SW 1271 (cell line): ENCODE measurements around the gene CCM2.
A peak's percentile ranks its signal among the peaks of the same experiment; 100 is the strongest.
"Not testable (repeated sequence)": the region's sequence is repeated elsewhere in the genome, so short reads cannot be mapped to it uniquely, and the experiment has no call there.

Source experiments
- DNase-seq, 2 experiments: peaks; one replicate each; lab custom pipeline; 2025; lab: John Stamatoyannopoulos, UW

The CCM2 gene

DNA sequence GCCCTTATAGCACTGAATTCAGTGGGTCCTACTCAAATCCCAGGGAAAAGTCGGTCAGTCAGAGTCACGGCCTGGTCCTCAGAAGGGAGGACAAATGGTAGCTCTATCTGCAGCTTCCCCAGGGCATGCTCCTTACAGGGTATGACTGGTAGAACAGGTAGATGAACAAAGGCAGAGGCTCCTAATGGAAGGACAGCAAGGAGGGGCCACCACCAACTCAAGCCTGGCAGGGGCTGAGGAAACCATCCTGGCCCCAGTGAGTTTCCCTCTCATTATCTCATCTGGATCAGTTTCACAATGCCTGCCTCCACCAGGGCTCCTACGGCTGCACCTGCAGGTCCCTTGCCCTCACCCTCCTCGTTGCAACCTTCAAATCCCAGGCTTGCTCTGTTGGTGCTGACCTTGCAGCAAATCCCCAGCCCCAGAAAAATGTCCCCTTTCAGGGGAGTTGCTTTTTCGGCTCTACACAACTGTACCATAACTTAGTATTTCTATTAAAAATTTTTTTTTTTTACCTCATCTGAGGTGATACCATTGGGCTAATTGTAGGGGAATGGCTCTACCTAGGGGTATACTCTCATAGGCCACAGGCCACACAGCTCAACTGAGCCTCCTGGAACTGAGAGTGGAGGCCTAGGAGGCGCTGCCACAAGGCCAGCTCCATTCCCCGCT is 18.8 kb upstream of the CCM2 start:
- no peak for DNase-seq

DNA sequence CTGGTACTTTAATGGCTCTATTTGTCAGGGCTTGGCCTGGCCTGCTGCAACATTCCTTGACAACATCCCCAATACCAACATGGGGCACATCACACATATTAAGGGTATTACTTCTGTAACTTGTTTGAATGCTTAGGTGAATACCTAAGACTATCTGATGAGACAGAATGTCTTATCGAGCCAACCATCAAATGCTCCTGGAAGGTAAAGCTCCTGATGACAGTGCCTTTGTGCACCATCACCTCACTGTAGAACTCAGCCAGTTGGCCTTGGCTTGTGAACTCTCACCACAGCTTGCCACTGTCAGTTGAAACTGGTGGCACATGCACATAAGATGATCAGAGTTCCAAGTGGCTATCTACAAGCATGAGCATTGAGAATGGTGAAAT is 17.5 kb upstream of the CCM2 start:
- no peak for DNase-seq

DNA sequence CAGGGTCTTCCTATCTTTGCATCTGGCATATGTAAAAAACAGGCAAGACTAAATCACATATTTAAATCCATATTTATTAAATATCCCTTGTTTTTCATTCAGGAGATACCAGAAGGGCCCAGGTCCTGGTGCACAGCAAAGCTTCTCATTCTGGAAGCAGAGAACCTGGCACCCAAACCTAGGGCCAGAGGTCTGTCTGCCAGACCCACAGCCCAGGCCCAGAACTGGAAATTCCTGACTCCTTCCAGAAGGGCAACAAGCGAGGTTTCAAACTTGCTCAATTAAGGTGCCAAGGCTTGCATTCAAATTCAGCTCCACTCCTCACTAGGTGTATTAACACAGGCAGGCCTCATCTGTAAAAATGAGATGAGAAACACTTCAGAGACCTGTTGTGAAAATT is 17.0 kb upstream of the CCM2 start:
- DNase-seq: no peak

DNA sequence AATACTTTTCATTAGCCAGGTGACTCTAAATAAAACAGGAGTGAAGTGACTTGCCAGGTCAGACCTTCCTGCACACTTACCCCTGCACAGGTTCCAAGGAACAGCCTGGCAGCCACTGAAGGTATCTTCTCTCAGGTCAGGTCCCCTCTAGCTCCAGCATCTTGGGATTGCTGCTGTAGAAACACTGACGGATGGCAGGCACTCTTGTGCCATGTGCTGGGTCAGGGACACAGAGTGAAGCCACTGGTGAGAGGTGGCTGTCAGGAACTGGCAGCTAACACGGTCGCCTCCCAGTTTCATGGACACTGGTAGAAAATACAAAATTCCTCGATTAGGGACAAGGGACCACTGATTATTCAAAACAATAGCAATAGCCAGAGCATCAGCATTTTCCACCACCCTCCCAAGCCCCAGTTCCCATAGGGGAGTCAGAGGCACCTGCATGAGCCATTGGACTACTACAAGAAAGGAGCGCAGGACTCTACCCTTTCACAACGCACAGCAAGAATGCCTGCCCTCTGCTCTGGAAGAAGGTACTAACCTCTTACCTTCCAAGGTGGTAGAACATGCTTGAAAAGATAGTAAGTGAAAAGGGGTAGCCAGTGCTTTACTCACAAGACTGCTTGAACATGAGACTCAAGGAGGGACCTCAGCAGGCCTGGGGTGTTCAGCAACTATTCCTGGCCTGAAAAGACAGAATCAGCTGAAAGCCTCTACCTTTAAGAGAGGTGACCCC is 16.1 kb upstream of the CCM2 start:
- no peak for DNase-seq

DNA sequence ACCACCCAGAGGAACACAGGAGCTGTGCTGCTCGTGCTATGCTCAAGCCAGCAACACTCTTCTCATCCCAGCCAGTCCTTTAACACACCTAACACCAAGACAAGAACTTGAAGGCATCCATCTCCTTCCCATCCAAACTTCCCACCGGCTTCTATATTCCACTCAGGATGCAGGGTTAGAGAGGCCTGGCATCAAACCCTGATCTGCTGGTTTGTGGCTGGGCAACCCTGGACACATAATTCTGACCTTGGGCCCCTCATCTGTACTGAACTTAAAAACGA is 15.6 kb upstream of the CCM2 start:
- no peak for DNase-seq

DNA sequence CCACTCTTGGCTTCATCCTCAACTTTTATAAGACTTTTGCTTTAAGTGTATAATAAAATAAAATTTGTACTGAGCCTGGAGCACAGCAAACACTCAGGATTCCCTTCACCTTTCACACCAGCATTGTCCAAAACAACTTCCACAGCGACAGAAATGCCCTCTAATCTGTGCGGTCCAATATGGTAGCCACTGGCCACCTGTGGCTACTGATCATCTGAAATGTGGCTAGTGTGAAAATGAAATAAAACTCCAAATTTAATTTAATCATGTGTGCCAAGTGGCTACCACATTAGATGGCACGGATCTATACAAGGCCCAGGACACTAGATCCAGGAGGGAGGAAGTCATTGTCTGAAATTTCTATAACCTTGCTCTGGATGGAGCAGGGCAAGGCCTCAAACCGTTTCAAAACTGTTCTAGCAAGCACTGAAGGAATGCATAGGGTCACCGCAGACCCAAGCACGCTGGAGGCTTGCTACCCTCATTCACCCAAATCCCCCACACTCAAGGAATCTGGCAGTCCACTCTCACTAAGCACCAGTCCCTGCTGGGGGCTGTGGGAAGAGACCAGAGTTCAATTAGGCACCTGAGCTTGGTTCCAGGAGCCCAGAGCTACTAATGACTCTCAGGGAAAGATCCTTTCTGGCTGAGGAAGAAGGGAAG is 14.8 kb upstream of the CCM2 start:
- DNase-seq: no peak

DNA sequence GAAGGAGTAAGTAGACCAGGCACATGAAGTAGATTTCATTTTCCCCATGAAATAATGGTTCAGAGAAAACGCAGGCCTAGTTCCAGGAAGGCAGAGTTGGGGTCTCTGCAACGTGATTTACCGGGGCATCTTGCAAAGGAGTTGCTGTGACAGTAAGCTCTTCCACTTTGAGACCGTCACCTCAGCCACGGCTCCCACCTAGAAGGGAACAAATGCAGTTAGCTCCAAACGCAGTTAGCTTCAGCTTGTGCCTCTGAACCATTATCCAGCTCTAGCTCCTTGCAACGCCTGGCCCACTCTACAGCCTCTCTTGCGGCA is 14.1 kb upstream of the CCM2 start:
- no peak for DNase-seq

DNA sequence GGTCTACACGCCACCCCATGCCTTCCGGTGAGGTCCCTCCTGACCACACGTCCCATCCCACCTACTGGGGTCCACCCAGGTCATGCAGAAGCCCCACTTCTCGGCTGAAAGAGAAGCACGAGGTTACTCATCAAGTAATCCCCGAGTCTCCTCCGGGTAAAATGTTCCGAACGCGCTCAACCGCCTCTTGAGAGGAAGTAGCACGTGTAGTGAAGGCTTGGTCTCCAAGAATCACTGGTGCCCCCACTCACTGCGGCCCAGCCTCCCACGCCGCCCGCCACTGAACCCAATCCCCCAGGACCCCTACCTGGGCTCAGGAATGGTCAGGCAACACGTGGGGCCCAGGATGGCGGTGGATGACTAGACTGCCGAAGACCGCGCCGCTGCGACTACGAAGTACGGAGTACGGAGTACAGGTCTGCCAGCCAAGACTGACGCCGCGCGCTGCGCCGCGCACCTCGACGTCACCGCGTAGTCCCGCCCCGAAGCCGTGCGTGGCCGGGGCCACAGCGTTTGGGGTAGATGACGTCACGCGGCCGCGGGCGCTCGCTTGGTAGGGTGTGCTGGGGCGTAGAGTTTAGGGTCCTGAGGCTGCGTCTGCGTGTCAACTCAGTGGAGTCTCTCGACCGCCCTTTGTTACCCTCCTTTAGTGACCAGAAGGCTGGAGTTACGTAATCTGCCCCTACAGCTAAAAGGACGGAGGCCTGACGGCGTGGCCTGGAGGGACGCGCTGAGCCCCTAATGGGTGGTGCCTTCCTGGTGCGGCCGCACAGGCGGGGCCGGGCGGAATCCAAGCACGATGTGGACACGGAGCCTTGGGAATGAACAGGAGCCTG is 13.6 kb upstream of the CCM2 start:
- DNase-seq: peak; percentile 72 to 88

DNA sequence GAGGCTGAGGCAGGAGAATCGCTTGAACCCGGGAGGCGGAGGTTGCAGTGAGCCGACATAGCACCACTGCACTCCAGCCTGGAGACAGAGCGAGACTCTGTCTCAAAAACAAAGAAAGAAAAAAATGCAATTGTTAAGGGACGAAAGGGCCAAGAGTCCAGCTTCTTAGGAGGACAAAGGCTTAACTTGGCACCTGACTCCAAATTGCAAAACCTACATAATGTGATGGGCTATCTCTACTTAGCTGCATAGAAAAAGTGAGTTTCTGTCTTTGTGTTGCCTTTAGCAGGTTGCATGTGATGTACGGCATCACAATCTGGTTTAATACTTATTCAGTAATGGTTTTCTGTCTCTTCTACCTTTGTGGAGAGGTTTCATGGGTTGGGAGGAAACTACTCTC is 12.5 kb upstream of the CCM2 start:
- no peak for DNase-seq

DNA sequence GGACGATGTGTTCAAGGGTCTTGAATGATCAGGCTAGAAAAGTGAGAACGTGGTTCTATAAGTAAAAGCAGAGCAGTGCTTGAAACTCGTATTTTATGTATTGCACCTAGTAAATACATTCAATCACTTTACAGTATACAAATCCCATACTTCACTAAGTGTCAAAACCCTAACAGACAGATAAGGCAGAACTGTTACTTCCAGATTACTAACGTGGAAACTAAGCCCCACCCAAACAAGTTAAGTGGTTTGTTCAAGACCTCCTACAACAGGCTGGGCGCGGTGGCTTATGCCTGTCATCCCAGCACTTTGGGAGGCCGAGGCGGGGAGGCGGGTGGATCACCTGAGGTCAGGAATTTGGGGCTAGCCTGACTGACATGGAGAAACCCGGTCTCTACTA is 12.0 kb upstream of the CCM2 start:
- no peak for DNase-seq

DNA sequence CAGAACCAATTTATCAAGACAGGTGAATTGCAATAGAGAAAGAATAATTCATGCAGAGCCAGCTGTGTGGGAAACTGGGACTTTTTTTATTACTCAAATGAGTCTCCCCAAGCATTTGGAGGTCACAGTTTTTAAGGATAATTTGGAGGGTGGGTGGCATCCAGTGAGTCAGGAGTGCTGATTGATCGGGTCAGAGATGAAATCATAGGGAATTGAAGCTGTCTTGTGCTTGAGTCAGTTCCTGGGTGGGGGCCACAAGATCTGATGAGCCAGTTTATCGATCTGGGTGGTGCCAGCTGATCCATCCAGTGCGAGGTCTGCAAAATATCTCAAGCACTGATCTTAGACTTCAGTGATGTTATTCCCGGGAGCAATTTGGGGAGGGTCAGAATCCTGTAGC is 11.3 kb upstream of the CCM2 start:
- DNase-seq: no peak

DNA sequence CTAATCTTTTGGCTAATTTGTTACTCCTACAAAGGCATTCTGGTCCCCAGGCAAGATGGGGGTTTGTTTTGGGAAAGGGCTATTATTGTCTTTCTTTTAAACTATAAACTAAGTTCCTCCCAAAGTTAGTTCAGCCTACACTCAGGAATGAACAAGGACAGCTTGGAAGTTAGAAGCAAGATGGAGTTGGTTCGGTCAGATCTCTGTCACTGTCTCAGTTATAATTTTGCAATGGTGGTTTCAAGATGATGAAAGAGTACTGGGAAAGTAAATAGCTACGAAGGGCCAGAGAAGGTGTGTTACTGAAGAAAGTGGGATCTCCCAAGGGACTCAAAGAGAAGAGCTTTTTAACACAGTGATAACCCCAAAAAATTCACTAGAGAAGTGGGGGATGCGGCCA is 10.9 kb upstream of the CCM2 start:
- DNase-seq: no peak

DNA sequence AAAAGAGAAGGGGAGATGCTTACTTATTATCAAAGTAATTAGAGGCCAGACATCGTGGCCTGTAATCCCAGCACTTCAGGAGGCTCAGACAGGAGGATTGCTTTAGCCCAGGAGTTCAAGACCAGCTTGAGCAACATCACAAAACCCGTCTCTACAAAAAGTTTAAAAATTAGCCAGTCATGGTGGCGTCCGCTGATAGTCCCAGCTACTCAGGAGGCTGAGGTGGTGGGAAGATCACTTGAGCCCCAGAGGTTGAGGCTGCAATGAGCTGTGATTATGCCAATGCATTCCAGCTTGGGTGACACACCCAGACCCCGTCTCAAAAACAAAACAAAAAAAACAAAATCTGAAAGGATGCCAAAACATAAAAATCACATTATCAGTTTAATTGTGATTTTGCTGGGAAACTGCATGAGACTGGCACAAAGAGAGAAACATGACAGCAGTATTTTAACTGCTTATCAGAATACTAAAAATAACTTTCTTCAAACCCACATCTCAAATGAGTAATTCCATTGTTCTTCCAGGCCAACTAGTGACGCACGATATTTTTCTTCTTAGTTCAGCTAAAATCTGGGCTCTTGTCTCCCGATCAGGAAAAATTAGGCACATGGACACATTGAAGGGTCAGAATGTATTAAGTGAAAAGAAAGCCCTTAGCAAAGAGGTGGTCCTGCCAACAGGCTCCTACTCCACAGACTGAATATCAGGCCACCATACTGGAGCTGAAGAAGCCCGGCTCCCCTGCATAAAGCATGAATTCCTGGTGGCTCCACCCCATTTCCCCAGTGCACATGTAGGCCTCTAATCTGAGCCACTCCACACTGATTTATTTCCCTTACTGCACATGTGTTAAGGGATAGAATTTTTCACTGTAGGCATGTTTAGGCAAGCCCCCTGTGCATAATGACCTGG is 9.6 kb upstream of the CCM2 start:
- no peak for DNase-seq

DNA sequence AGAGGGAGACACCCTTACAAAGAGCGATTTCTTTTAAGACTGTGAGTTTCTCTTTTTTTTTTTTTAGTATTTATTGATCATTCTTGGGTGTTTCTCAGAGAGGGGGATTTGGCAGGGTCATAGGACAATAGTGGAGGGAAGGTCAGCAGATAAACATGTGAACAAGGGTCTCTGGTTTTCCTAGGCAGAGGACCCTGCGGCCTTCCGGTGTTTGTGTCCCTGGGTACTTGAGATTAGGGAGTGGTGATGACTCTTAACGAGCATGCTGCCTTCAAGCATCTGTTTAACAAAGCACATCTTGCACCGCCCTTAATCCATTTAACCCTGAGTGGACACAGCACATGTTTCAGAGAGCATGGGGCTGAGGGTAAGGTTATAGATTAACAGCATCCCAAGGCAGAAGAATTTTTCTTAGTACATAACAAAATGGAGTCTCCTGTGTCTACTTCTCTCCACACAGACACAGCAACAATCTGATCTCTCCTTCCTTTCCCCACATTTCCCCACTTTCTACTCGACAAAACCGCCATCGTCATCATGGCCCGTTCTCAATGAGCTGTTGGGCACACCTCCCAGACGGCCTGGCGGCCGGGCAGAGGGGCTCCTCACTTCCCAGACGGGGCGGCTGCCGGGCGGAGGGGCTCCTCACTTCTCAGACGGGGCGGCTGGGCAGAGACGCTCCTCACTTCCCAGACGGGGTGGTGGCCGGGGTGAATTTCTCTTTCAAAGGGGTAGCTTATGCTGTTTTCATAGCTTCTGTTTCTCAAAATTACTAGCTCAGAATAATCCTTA is 7.8 kb upstream of the CCM2 start:
- not testable (repeated sequence) for DNase-seq

DNA sequence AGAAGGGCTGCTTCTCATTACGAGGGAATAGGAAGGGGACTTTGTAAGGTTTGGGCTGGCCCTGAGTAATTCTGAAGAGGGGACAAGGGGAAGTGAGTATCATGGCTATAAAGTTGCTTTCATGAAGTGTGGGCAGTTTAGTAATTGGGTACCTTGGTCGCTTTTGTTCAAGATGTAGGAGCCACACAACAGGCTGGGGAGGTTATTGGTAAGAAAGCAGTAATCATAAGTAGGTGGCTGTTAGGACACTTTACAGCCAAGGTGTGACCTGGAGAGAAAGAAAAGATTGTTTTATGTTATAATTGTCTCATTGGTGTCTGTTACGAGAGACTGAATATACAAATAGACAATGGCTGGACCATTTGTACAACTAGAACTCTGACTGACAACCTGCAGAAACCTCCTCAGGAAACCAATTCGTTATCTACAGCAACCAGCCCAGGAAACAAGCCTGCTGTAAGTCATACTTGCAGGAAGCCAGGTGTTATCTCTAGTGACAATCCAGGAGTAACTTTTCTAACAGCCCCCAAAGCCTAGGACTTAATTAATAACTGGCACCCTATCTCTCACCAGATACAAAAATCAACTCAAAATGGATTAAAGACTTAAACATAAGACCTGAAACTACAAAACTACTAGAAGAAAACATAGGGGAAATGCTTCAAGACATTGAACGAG is 5.0 kb upstream of the CCM2 start:
- no peak for DNase-seq

DNA sequence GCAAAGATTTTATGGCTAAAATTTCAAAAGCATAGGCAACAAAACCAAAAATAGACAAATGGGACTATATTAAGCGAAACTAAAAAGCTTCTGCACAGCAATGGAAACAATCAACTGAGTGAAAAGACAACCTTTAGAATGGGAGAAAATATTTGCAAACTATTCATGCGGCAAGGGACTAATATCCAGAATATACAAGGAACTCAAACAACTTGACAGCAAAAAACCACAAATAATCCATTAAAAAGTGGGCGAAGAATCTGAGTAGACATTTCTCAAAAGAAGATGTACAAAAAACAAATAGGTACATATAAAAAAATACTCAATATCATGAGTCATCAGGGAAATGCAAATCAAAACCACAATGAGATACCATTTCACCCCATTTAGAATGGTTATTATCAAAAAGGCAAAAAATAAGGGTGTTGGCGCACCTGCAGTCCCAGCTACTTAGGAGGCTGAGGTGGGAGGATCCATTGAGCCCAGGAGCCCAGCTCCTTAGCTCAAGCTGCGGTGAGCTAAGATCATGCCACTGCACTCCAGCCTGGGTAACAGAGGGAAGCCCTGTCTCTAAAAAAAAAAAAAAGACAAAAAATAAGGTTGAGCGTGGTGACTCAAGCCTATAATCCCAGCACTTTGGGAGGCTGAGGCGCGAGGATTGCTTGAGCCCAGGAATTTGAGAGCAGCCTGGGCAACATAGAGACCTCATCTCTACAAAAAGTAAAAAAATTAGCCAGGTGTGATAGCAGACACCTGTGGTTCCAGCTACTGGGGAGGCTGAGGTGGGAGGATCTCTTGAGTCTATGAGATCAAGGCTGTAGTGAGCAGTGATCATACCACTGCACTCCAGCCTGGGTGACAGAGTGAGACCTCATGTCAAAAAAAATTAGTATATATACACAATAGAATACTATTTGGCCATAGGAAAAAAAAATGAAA is 4.2 kb upstream of the CCM2 start:
- DNase-seq: no peak

DNA sequence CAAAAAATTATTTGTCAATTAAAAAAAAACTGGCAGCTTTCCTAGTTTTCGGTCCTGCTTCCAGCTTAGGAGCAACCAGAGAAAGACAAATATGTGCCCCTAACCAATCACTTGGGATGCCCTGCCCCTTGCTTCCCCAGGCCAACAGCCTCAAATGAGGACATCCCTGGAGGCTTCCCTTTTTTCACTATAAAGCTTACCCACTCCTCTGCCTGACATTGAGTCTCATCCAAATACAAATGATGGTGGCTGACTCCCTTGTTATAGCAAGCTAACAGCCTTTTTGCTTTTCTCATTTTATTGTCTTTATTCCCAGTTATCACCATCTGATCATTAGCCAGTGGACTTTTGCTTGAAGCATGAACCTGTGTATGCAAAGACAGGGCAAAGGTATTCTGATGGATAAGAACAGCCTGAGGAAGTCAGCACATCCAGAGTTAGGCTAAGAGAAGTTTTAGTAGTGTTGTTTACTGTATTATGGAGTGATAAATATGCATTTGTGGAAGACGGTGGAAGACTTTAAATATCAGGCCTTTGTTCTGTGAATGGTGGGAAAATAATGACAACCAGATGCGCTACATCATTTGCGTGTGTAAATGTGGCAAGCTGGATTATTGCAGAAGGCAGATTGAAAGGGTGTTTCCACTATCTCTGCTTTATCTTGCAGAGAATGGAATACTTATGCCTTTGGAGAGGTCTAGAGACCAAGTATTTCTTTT is 1.7 kb upstream of the CCM2 start:
- no peak for DNase-seq

DNA sequence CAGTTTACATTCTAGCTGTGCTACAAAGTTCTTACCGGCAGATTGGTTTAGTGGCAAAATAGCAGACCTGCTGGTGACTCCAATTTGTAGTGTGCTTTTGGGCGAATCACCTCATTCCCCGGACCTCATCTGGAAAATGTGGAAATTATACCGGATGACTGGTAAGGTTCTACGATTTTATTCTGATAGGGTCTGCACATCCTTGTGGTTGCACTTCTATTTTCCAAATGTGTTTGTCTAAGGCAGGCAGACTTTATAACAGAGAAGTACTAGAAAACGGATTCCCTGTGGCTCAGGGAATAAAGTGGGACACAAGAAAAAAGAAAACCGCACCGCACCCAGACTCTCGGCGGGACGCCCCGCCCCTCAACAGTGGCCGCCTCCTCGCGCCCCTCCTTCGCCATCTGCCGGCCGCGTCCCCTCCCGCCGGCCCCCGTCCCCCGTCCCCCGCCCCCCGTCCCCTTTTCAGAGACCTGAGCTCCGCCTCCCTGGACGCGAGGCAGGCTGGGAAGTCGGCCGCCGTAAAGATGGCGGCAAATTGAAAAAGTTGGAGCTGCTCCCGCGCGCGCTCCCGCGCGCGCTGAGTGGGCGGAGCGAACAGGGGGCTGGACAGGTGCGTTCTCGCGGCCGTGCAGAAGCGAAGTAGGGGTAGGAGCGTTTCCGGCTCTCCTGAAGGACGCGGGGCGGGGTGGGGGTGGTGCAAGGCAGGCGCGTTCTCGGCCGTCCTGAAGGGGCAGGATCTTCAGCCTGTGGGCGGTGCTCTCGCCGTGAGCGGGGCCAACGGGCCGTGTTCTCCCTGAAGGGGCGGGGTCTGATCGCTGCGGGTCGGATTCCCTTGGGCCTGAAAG is 532 bp upstream of the CCM2 start:
- peak; percentile 95 to 97 for DNase-seq
